HG02970 (cell line): ENCODE data around the gene CARHSP1.
"Not testable (repeated sequence)": the region's sequence is repeated elsewhere in the genome, so short reads cannot be mapped to it uniquely, and the experiment has no call there.

Experiments
- ATAC-seq: cut with Tn5 transposase; IDR thresholded peaks from one replicate; pipeline ENCODE4 v1.9.1; 2021; ENCODE audit warnings: mild to moderate bottlenecking, moderate library complexity, moderate number of reproducible peaks; ENCODE audit not compliant: unreplicated experiment, low FRiP score

Gene CARHSP1

DNA sequence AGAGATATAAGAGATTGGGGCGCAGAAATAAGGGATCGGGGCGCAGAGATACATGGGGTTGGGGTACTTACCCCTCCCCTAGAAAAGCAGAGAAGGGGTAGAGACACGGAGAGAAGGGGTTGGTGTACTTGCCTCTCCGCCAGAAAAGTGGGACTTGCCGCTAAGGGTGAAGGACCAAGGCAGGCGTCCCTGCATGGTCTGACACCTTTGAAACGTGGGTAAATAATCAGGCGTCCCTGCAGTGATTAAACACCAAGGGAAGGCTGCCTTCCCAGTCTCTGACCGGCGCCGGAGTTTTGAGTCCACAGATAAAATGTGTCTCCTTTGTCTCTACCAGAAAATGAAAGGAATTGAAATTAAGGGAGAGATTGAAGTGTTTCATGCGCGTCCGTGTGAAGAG, 31.2 kb downstream of the CARHSP1 start:
- ATAC-seq, result not testable (repeated sequence)

GRCh38 chr16:8836797-8837196, 32.0 kb downstream of the CARHSP1 start:
- not testable (repeated sequence) for ATAC-seq

- ATAC-seq, result no peak
Measured at GRCh38 chr16:8832717-8833105, 36.1 kb downstream of the CARHSP1 start.

GRCh38 chr16:8831871-8832716, 36.7 kb downstream of the CARHSP1 start:
- ATAC-seq, result no peak

- no peak for ATAC-seq
Measured at GRCh38 chr16:8831450-8831849, 37.4 kb downstream of the CARHSP1 start.

GRCh38 chr16:8828541-8829165, 40.2 kb downstream of the CARHSP1 start:
- no peak for ATAC-seq

DNA sequence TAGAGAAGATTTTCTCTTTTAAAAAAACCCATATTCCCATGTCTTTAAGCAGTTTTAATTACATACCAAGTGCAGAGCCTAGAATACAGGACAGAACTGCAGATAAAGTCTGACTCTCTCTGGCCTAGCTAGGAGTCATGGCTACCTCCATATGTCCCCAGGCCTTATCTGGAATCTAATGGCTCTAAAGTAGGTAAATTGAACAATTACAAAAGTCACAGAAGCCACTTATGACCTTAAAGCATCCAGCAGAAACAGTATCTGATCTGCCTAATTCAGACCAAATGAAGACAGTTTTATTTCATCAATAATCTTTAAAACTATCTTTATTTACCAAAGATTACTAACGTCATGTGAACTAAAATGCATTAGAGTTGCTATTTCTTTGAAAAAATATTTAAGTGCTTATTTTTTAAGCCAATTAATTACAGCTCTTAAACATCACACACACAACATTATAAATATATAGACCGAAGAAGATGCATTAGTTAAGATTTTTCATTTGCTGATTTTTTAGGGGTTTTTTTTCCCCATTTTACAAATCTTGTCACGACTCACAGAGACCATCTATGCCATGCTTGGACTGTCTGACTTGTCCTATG, 42.4 kb downstream of the CARHSP1 start:
- ATAC-seq, result no peak

DNA sequence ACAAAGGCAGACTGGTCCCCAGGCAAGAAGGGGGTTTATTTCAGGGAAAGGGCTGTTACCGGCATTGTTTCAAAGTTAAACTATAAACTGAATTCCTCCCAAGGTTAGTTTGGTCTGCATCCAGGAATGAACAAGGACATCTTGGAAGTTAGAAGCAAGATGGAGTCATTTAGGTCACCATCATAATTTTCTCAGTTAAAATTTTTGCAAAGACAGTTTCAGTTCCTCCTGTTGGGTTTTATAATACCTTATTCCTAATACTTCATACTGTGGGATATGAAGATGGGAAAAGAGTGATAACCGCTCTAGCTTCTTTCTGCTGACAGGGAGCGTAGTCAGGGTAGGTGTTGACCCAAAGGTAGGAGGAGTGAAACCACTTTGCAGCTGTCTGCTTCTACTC, 46.4 kb downstream of the CARHSP1 start:
- ATAC-seq, result no peak

- no peak for ATAC-seq
Measured at GRCh38 chr16:8819411-8820034, 49.3 kb downstream of the CARHSP1 start.

GRCh38 chr16:8818504-8819270, 50.1 kb downstream of the CARHSP1 start:
- no peak for ATAC-seq

DNA sequence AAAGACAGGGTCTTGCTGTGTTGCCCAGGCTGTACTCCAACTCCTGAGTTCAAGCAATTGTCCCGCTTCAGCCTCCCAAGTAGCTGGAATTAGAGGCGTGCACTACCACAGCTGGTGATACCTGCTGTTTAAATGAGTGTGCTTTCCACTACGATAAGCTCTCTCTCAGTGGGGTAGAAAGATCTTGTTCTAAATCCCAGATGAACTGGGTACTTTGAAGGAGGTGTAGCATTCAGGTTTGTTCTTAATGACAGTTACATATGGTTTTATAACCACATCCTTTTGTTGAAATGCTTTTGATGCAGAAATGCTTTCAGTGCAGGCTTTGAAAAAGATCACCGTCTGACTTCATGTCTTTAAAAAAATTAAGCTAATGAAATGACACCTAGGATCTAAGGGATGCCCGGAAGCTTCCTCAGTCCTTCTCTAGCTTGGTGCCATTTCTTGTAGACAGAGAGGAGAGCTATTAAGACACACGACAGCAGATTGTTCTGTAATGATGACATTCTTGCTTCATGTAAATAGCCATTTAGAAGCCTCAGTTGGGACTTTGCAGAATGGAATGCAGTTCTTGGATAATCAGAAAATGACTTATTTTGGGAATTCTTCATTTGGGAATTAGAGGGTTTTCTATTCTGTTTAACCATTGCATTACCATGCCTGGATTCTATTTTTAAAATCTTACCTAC, 51.7 kb downstream of the CARHSP1 start:
- no peak for ATAC-seq

- no peak for ATAC-seq
Measured at GRCh38 chr16:8814095-8814806, 54.6 kb downstream of the CARHSP1 start.

GRCh38 chr16:8812162-8812843, 56.5 kb downstream of the CARHSP1 start:
- no peak for ATAC-seq

DNA sequence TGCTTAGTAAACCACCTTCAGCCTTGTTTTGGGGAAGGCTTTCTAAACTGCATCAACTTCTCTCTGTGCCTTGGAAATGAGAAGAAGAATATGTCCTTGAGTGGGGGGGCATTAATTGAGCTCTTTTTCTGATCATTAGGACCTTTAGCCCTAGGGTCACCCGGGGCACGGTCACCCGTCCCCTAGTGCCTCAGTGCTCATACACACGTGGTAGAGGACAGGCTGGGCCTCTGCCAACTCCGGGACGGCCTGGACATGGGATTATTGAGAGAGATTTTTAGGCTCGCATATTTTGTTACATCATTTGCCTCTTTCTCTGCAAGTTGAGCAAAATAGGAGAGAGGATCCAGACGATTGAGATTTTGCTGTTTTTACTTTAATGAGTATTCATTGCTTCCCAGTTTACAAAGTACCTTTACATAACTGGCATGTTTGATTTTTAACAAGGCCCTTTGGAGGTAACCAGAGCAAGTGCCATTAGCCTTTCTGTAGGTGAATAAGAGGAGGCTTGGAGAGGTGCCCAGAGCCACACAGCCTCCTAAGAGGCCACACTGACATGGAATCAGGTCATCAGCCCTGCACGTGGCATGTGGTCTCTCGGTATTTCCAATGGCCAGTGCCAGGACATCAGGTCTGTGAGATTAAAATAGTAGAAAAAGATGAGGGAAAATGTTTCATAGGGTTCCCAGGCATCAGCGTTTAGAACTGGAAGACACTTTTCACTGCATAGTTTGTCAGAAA, 60.0 kb downstream of the CARHSP1 start:
- no peak for ATAC-seq

GRCh38 chr16:8808009-8808408, 60.8 kb downstream of the CARHSP1 start:
- no peak for ATAC-seq

DNA sequence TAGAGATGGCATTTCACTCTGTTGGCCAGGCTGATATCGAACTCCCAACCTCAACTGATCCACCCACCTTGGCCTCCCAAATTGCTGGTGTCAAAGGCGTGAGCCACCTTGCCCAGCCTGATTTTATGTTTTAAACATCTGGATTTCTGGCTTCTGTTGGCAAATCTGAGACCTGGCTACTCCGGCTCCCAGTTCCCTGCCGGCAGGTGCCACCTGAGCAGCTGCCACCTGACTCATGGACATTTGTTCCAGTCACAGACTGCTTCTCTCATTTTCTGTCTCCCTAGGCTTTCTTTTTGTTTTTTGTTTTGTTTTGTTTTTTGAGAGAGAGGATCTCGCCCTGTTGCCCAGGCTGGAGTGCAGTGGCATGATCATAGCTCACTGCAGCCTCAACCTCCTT, 61.6 kb downstream of the CARHSP1 start:
- ATAC-seq, result no peak

- no peak for ATAC-seq
Measured at GRCh38 chr16:8806272-8806983, 62.4 kb downstream of the CARHSP1 start.
